IMR-90 (cell line): Measurements from ENCODE around the gene COL2A1. TPM values are rescaled to one million over a fixed set of nuclear protein-coding genes. Genes with fewer than 3 reads are reported as not detected.
A peak's percentile ranks its signal among the peaks of the same experiment; 100 is the strongest.

Source experiments
- ATAC-seq: fragments of 200-7000 bp; cut with Tn5 transposase; 2 replicates; pipeline ENCODE4 v1.9.1; 2020; ENCODE audit warnings: low read depth, mild to moderate bottlenecking, moderate library complexity
- BruUV-seq: library from RNA; stranded (reverse); fragments of 400-500 nt; replicated peaks from 2 replicates; lab custom pipeline; 2021; lab: Mats Ljungman, UMichigan
- CTCF ChIA-PET: fragments of 300-600 bp; formaldehyde crosslinking; extraction: SDS; loops from one replicate; lab custom pipeline; 2021; ENCODE audit warnings: antibody characterized with exemption; lab: Yijun Ruan, JAX
- POLR2A ChIA-PET: fragments of 300-600 bp; sonication (Branson Sonifier 250); formaldehyde crosslinking; loops from one replicate; lab custom pipeline; 2022; ENCODE audit warnings: antibody characterized with exemption; ENCODE audit not compliant: unreplicated experiment; lab: Charles Lee
- DNase-seq: peaks from one replicate; pipeline ENCODE4 v3.0.0; 2013
- H2AFZ ChIP-seq: replicated peaks from 2 replicates; pipeline ENCODE3; 2013; ENCODE audit warnings: low read length, mild to moderate bottlenecking; ENCODE audit not compliant: poor library complexity
- H2AK5ac ChIP-seq: 2 replicates; pipeline ENCODE4 v1.6.1; 2013; ENCODE audit warnings: low read depth, low read length, inconsistent platforms
- H2AK9ac ChIP-seq: replicated peaks from 2 replicates; pipeline ENCODE3; 2013; ENCODE audit warnings: mild to moderate bottlenecking, low read depth, low read length, moderate library complexity; ENCODE audit not compliant: poor library complexity
- H2BK120ac ChIP-seq: 2 replicates; pipeline ENCODE4 v1.6.1; 2013; ENCODE audit warnings: low read depth, low read length, inconsistent platforms
- H2BK15ac ChIP-seq: 3 replicates; pipeline ENCODE4 v1.6.1; 2013; ENCODE audit warnings: low read depth, low read length, inconsistent platforms
- H2BK20ac ChIP-seq: 2 replicates; pipeline ENCODE4 v1.6.1; 2013; ENCODE audit warnings: low read depth, mild to moderate bottlenecking, inconsistent platforms, low read length, moderate library complexity
- H2BK5ac ChIP-seq: 2 replicates; pipeline ENCODE4 v1.6.1; 2013; ENCODE audit warnings: mild to moderate bottlenecking, low read depth, low read length, inconsistent platforms; ENCODE audit not compliant: poor library complexity, severe bottlenecking
- H3K14ac ChIP-seq: replicated peaks from 2 replicates; pipeline ENCODE4 v1.6.1; 2013; ENCODE audit warnings: low read depth, low read length, inconsistent platforms
- H3K18ac ChIP-seq: 2 replicates; pipeline ENCODE4 v1.6.1; 2013; ENCODE audit warnings: low read depth, low read length, control low read depth
- H3K23ac ChIP-seq: 2 replicates; pipeline ENCODE4 v1.6.1; 2013; ENCODE audit warnings: low read depth, low read length, inconsistent platforms
- H3K27ac ChIP-seq: 2 replicates; pipeline ENCODE4 v1.5.1; 2013; ENCODE audit warnings: mild to moderate bottlenecking, control low read depth, low read length; ENCODE audit not compliant: insufficient read depth
- H3K27me3 ChIP-seq: 2 replicates; pipeline ENCODE4 v1.6.1; 2013; ENCODE audit warnings: low read length; ENCODE audit not compliant: control insufficient read depth, insufficient read depth
- H3K36me3 ChIP-seq: 2 replicates; pipeline ENCODE4 v1.6.1; 2013; ENCODE audit warnings: low read length, mixed read lengths; ENCODE audit not compliant: control insufficient read depth, insufficient read depth
- H3K4ac ChIP-seq: 2 replicates; pipeline ENCODE4 v1.6.1; 2013; ENCODE audit warnings: low read depth, low read length, inconsistent platforms
- H3K4me1 ChIP-seq: 2 replicates; pipeline ENCODE4 v1.6.1; 2013; ENCODE audit warnings: low read length, mixed read lengths; ENCODE audit not compliant: control insufficient read depth, insufficient read depth
- H3K4me2 ChIP-seq: 2 replicates; pipeline ENCODE4 v1.6.1; 2013; ENCODE audit warnings: low read depth, mild to moderate bottlenecking, control low read depth, low read length, moderate library complexity
- H3K4me3 ChIP-seq: 2 replicates; pipeline ENCODE4 v1.5.1; 2013; ENCODE audit warnings: low read depth, mild to moderate bottlenecking, control low read depth, low read length, moderate library complexity; ENCODE audit not compliant: insufficient read depth
- H3K56ac ChIP-seq: 2 replicates; pipeline ENCODE4 v1.6.1; 2013; ENCODE audit warnings: low read length, inconsistent platforms; ENCODE audit not compliant: insufficient read depth; ENCODE audit errors: extremely low read depth
- H3K79me1 ChIP-seq, 2 experiments: 2 replicates each; pipeline ENCODE4 v1.6.1; 2013; ENCODE audit warnings: low read length in 2 of 2, inconsistent platforms in 1 of 2, low read depth in 1 of 2
- H3K9ac ChIP-seq: 2 replicates; pipeline ENCODE4 v1.6.1; 2013; ENCODE audit warnings: low read depth, low read length, control low read depth
- H3K9me1 ChIP-seq: 2 replicates; pipeline ENCODE4 v1.6.1; 2013; ENCODE audit warnings: low read length, inconsistent platforms; ENCODE audit not compliant: insufficient read depth
- H3K9me3 ChIP-seq: 2 replicates; pipeline ENCODE4 v1.6.1; 2013; ENCODE audit warnings: low read length; ENCODE audit not compliant: control insufficient read depth, insufficient read depth
- H4K20me1 ChIP-seq: 2 replicates; pipeline ENCODE4 v1.6.1; 2013; ENCODE audit warnings: low read length, inconsistent platforms; ENCODE audit not compliant: insufficient read depth
- H4K5ac ChIP-seq: 2 replicates; pipeline ENCODE4 v1.6.1; 2013; ENCODE audit warnings: mild to moderate bottlenecking, low read depth, low read length, control low read depth
- H4K8ac ChIP-seq, 2 experiments: 2 replicates each; pipeline ENCODE4 v1.6.1; 2013; ENCODE audit warnings: low read depth in 2 of 2, low read length in 2 of 2, control low read depth in 1 of 2, inconsistent platforms in 1 of 2
- H4K91ac ChIP-seq: 2 replicates; pipeline ENCODE4 v1.6.1; 2013; ENCODE audit warnings: low read depth, low read length, inconsistent platforms; ENCODE audit not compliant: insufficient read depth
- BHLHE40 ChIP-seq: fragments of 150-350 bp; IDR thresholded peaks from 2 replicates; pipeline ENCODE4 v1.6.1; 2016; ENCODE audit warnings: mild to moderate bottlenecking, low read depth, low read length
- CEBPB ChIP-seq: IDR thresholded peaks from 2 replicates; pipeline ENCODE4 v1.6.1; 2012; ENCODE audit warnings: low read depth, low read length, improper control_type of control experiment
- CHD1 ChIP-seq: IDR thresholded peaks from 2 replicates; pipeline ENCODE4 v1.6.1; 2012; ENCODE audit warnings: low read depth, low read length, improper control_type of control experiment
- FOS ChIP-seq: fragments of 150-350 bp; IDR thresholded peaks from 2 replicates; pipeline ENCODE4 v1.6.1; 2016; ENCODE audit warnings: low read depth, low read length
- MAFK ChIP-seq: IDR thresholded peaks from 2 replicates; pipeline ENCODE4 v1.6.1; 2012; ENCODE audit warnings: low read depth, low read length, improper control_type of control experiment
- MXI1 ChIP-seq: IDR thresholded peaks from 2 replicates; pipeline ENCODE4 v1.6.1; 2012; ENCODE audit warnings: low read depth, mild to moderate bottlenecking, low read length, moderate library complexity, borderline replicate concordance
- NFE2L2 ChIP-seq: fragments of 150-350 bp; IDR thresholded peaks from 2 replicates; pipeline ENCODE4 v1.6.1; 2016; ENCODE audit warnings: low read depth, mild to moderate bottlenecking, low read length
- POLR2A ChIP-seq: IDR thresholded peaks from 2 replicates; pipeline ENCODE4 v1.6.1; 2012; ENCODE audit warnings: mild to moderate bottlenecking, low read depth, low read length
- RAD21 ChIP-seq: IDR thresholded peaks from 2 replicates; pipeline ENCODE4 v1.6.1; 2012; ENCODE audit warnings: low read length, improper control_type of control experiment
- RCOR1 ChIP-seq: IDR thresholded peaks from 2 replicates; pipeline ENCODE4 v1.6.1; 2012; ENCODE audit warnings: mild to moderate bottlenecking, low read length, improper control_type of control experiment; ENCODE audit not compliant: insufficient replicate concordance
- RFX5 ChIP-seq: IDR thresholded peaks from 2 replicates; pipeline ENCODE4 v1.8.0; 2012; ENCODE audit warnings: low read depth, mild to moderate bottlenecking, low read length, moderate library complexity
- SMC3 ChIP-seq: fragments of 150-350 bp; IDR thresholded peaks from 2 replicates; pipeline ENCODE4 v1.6.1; 2016; ENCODE audit warnings: low read depth, mild to moderate bottlenecking, antibody characterized with exemption, low read length, moderate library complexity
- WGBS, 2 experiments: methylation state at CpG; one replicate each; pipeline versions ENCODE4 v1.1.5 to v1.1.7; 2013; ENCODE audit warnings: missing lambda C conversion rate in 2 of 2; ENCODE audit not compliant: insufficient read length in 1 of 2; ENCODE audit errors: extremely low coverage in 2 of 2; 5-methylcytosine and 5-hydroxymethylcytosine counted together
- dilution Hi-C: fragments of 300-500 bp; cut with HindIII; formaldehyde crosslinking; loops from one replicate; pipeline ENCODE4 v1.14.3; 2018; ENCODE audit warnings: low sequenced_read_pairs; ENCODE audit not compliant: unreplicated experiment
- in situ Hi-C: fragments of 300-500 bp; cut with MboI; formaldehyde crosslinking; loops from 3 replicates; pipeline ENCODE4 v1.14.3; 2019; ENCODE audit warnings: low sequenced_read_pairs, inconsistent platforms, mixed read lengths
- intact Hi-C: fragments of 100-400 bp; cut with micrococcal nuclease; formaldehyde crosslinking; loops from 2 replicates; pipeline ENCODE4 v1.10.0; 2022
- polyA plus RNA-seq, 3 experiments: library from polyadenylated mRNA; depleted of rRNA; stranded (reverse); fragments of >200 nt; gene quantifications; 2 replicates each; pipeline ENCODE4 v1.2.3, GENCODE V29; 2012; ENCODE audit warnings: low replicate concordance in 1 of 3
- total RNA-seq: library from RNA; depleted of rRNA; stranded (reverse); fragments of >200 nt; gene quantifications from 2 replicates; pipeline ENCODE4 v1.2.3, GENCODE V29; 2012
- TF ChIP-seq, protein P1 (sequence below): fragments of 150-350 bp; IDR thresholded peaks from 2 replicates; pipeline ENCODE4 v1.6.1; 2017; ENCODE audit warnings: mild to moderate bottlenecking, antibody characterized with exemption, low read length, low read depth
- TF ChIP-seq, protein P2 (sequence below): conservative IDR thresholded peaks from 2 replicates; pipeline ENCODE4 v1.5.1; 2012; ENCODE audit warnings: mild to moderate bottlenecking, low read depth, low read length, improper control_type of control experiment
- TF ChIP-seq, protein P3 (sequence below): fragments of 150-350 bp; IDR thresholded peaks from 2 replicates; pipeline ENCODE4 v1.6.1; 2016; ENCODE audit warnings: low read depth, mild to moderate bottlenecking, low read length, moderate library complexity, borderline replicate concordance

The COL2A1 gene
- total and polyA plus RNA-seq, 2 of the 4 experiments (the other 2 are of a cell fraction): 0.05 TPM; not detected in 1

DNA sequence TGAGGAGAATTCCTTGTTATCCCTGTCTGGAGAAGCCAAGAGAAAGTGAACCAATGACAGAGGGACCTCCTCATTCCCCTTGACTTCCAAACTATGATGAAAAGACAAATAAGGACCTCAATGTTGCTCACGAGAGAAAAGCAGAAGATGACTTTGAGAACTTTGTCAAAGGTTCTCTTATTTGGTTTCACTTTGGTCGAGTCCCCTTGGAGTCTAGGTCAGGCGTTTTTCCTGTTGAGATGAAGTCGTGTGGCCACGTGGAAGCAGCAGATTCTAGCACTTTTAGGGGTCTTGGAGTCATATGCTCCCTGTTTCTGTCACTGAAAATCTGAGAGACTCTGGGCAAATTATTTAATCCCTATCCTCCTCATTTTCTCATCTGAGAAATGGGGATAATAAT lies 33.8 kb upstream of the COL2A1 start:
- ChIA-PET POLR2A (no interaction called here), CTCF (no interaction called here)
- Histone ChIP-seq H3K27ac (no peak overlapping the region), H2AFZ (peak overlapping the region; percentile 84), H2BK20ac (no peak overlapping the region; the same call in 1 of the 2 replicates), H3K27me3 (peaks cover 3% of the 10 kb centered on the region; the same call in 1 of the 2 replicates), H4K8ac (peak overlapping the region; percentile 82 to 95), H3K4ac (peak overlapping the region; percentile 46; the same call in 1 of the 2 replicates), H3K9me1 (peaks cover 14% of the 10 kb centered on the region; the same call in 1 of the 2 replicates), H2BK5ac (no peak overlapping the region), H3K79me1 (no peaks in the 10 kb centered on the region), H4K5ac (peak overlapping the region; percentile 92), H2AK5ac (no peak overlapping the region), H3K4me3 (no peak overlapping the region), H3K4me1 (peaks cover 10% of the 10 kb centered on the region), H2BK120ac (peak overlapping the region; percentile 78; the same call in 1 of the 2 replicates), H2AK9ac (peak overlapping the region; percentile 12), H4K20me1 (no peaks in the 10 kb centered on the region), H3K23ac (peak overlapping the region; percentile 24; the same call in 1 of the 2 replicates), H3K14ac (peak overlapping the region; percentile 87; the same call in 1 of the 2 replicates), H3K18ac (no peak overlapping the region), H4K91ac (peak overlapping the region; percentile 64), H3K9me3 (no peaks in the 10 kb centered on the region), H3K9ac (no peak overlapping the region), H2BK15ac (peak overlapping the region; percentile 68; the same call in 1 of the 3 replicates), H3K4me2 (no peak overlapping the region), H3K56ac (no peak overlapping the region), H3K36me3 (0 out of 2 replicates have a peak, but pooled peaks cover 1% of the 10 kb centered on the region)
- in situ Hi-C loops: no loop called here
- intact Hi-C loops: no loop called here
- dilution Hi-C loops: no loop called here
- BruUV-seq: no TSS peak
- ATAC-seq (no peak), DNase-seq (no peak)
- TF ChIP-seq NFE2L2 (no peak), POLR2A (no peak), SMC3 (no peak), FOS (no peak), CEBPB (no peak), RAD21 (no peak), RFX5 (no peak), MXI1 (no peak), BHLHE40 (no peak), MAFK (no peak), CHD1 (no peak), RCOR1 (no peak)
- TF ChIP-seq, protein P1, sequence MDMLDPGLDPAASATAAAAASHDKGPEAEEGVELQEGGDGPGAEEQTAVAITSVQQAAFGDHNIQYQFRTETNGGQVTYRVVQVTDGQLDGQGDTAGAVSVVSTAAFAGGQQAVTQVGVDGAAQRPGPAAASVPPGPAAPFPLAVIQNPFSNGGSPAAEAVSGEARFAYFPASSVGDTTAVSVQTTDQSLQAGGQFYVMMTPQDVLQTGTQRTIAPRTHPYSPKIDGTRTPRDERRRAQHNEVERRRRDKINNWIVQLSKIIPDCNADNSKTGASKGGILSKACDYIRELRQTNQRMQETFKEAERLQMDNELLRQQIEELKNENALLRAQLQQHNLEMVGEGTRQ: no peak
- TF ChIP-seq, protein P2, sequence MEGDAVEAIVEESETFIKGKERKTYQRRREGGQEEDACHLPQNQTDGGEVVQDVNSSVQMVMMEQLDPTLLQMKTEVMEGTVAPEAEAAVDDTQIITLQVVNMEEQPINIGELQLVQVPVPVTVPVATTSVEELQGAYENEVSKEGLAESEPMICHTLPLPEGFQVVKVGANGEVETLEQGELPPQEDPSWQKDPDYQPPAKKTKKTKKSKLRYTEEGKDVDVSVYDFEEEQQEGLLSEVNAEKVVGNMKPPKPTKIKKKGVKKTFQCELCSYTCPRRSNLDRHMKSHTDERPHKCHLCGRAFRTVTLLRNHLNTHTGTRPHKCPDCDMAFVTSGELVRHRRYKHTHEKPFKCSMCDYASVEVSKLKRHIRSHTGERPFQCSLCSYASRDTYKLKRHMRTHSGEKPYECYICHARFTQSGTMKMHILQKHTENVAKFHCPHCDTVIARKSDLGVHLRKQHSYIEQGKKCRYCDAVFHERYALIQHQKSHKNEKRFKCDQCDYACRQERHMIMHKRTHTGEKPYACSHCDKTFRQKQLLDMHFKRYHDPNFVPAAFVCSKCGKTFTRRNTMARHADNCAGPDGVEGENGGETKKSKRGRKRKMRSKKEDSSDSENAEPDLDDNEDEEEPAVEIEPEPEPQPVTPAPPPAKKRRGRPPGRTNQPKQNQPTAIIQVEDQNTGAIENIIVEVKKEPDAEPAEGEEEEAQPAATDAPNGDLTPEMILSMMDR: no peak
- TF ChIP-seq, protein P3, sequence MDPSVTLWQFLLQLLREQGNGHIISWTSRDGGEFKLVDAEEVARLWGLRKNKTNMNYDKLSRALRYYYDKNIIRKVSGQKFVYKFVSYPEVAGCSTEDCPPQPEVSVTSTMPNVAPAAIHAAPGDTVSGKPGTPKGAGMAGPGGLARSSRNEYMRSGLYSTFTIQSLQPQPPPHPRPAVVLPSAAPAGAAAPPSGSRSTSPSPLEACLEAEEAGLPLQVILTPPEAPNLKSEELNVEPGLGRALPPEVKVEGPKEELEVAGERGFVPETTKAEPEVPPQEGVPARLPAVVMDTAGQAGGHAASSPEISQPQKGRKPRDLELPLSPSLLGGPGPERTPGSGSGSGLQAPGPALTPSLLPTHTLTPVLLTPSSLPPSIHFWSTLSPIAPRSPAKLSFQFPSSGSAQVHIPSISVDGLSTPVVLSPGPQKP: no peak
- 100% methylated on average over 1 of the region's 5 CpGs; no CpG with 5 or more reads in 1 of the 2 experiments for WGBS, 2 experiments
